Epithelial cell of proximal tubule (primary cell): ENCODE results near the gene DENND1C. TPM values are rescaled to one million over a fixed set of nuclear protein-coding genes. Genes with fewer than 3 reads are reported as not detected.

Source experiments
- DNase-seq: peaks from one replicate; pipeline ENCODE4 v3.0.0-alpha.2; 2011; ENCODE audit warnings: low read depth
- H3K4me3 ChIP-seq: 2 replicates; pipeline ENCODE4 v1.5.1; 2011; ENCODE audit warnings: low read depth, mild to moderate bottlenecking, low read length
- CTCF ChIP-seq: conservative IDR thresholded peaks from 2 replicates; pipeline ENCODE4 v1.5.1; 2012; ENCODE audit warnings: low read depth, mild to moderate bottlenecking, low read length
- total RNA-seq: library from RNA; depleted of rRNA; stranded (reverse); fragments of >200 nt; gene quantifications from 2 replicates; pipeline ENCODE4 v1.2.3, GENCODE V29; 2015

The DENND1C gene
- total RNA-seq, 1 donor from 2014 or later: 4.4 TPM

- TF ChIP-seq CTCF: no peak
- peak within 1 kb of the TSS; percentile 83 for H3K4me3 ChIP-seq
- DNase-seq: peak; percentile 18
These were observed 22.1 kb downstream of the DENND1C start, which contains the start of gene SLC25A23 for GRCh38 chr19:6459262-6460098. SLC25A23 (minus strand) TSS chr19:6459792; CDS start chr19:6459628, 164 bp downstream.

- peak overlapping the region; percentile 83 for H3K4me3 ChIP-seq
- TF ChIP-seq CTCF: no peak
- no peak for DNase-seq
These were observed 22.8 kb downstream of the DENND1C start for GRCh38 chr19:6458695-6459261.

- DNase-seq: no peak
- TF ChIP-seq CTCF: no peak
- H3K4me3 ChIP-seq: peak overlapping the region; percentile 83
These were observed 23.5 kb downstream of the DENND1C start for GRCh38 chr19:6457958-6458694.

GRCh38 chr19:6455924-6456323 is 25.7 kb downstream of the DENND1C start:
- no peak overlapping the region for H3K4me3 ChIP-seq
- TF ChIP-seq CTCF: no peak
- no peak for DNase-seq

- DNase-seq: no peak
- no peak overlapping the region for H3K4me3 ChIP-seq
- no peak for TF ChIP-seq CTCF
These were observed 27.5 kb downstream of the DENND1C start for GRCh38 chr19:6453951-6454565.

GRCh38 chr19:6452899-6453298 is 28.7 kb downstream of the DENND1C start:
- H3K4me3 ChIP-seq: no peak overlapping the region
- no peak for DNase-seq
- TF ChIP-seq CTCF: no peak
